Measurements from ENCODE around the gene CNTN2. TPM values are rescaled to one million over a fixed set of nuclear protein-coding genes. Genes with fewer than 3 reads are reported as not detected.

CNTN2 gene
- total and polyA plus RNA-seq, 8 donors, result 0.09 to 0.44 (median 0.25) TPM; not detected in 1

GRCh38 chr1:205124726-205125125 is 81.7 kb downstream of the CNTN2 start:
- ATAC-seq, result no peak
- Histone ChIP-seq H3K27ac (no peak overlapping the region), H3K9me3 (no peaks in the 10 kb centered on the region), H3K4me3 (no peak overlapping the region), H3K36me3 (no peaks in the 10 kb centered on the region), H3K27me3 (no peaks in the 10 kb centered on the region), H3K4me1 (peaks cover 0 to 18% (median 10%) of the 10 kb centered on the region in 3 donors)
- WGBS, 2 donors, result 74 to 82% methylated on average over 7 of the region's 7 CpGs
- FAIRE-seq, result no peak
- no peak for DNase-seq
- intact Hi-C loops (cut with DNase I), result loop anchor here in 1 of 3 donors (10.0 kb wide), 1 partner anchor 90 kb away; the partner anchor contains the start of gene DSTYK
- TF ChIP-seq CTCF (IDR thresholded peaks at IDR 0.05), result no peak

- Histone ChIP-seq H3K36me3 (no peaks in the 10 kb centered on the region), H3K27me3 (no peaks in the 10 kb centered on the region), H3K4me1 (peaks cover 0 to 2% (median 0%) of the 10 kb centered on the region in 3 donors), H3K27ac (no peak overlapping the region), H3K9me3 (no peaks in the 10 kb centered on the region), H3K4me3 (no peak overlapping the region)
- FAIRE-seq (no peak), ATAC-seq (no peak), DNase-seq (no peak)
- TF ChIP-seq CTCF (IDR thresholded peaks at IDR 0.05), result no peak
- intact Hi-C loops (cut with DNase I), result loop anchor here in 1 of 3 donors (10.0 kb wide), 1 partner anchor 87 kb away; the partner anchor contains the start of gene DSTYK
- 73 to 85% methylated on average over 3 of the region's 3 CpGs for WGBS, 2 donors
These were observed 84.6 kb downstream of the CNTN2 start for GRCh38 chr1:205127646-205128045.

Other genes with a start within 250 kb of the CNTN2 start
- 1 to 10 TPM; 3.3 to 8.0 (median 5.3) TPM for gene NFASC, start 172.3 kb upstream of the CNTN2 start, total RNA-seq
- gene NFASC, start 172.3 kb upstream of the CNTN2 start, polyA plus RNA-seq, result 10 to 100 TPM in 1 of 2 donors, 1 to 10 TPM in 1; 7.4 to 12.7 TPM
- 1 to 10 TPM in 4 of 6 donors, under 1 TPM in 2; 0.67 to 2.5 (median 1.2) TPM for gene TMEM81, start 41.2 kb downstream of the CNTN2 start, total RNA-seq
- gene TMEM81, start 41.2 kb downstream of the CNTN2 start, polyA plus RNA-seq, result 1 to 10 TPM; 2.0 to 2.4 TPM
- 10 to 100 TPM in 1 of 6 donors, 1 to 10 TPM in 5; 6.0 to 10.9 (median 8.2) TPM for gene RBBP5, start 78.8 kb downstream of the CNTN2 start, total RNA-seq
- 1 to 10 TPM; 3.0 to 4.6 TPM for gene RBBP5, start 78.8 kb downstream of the CNTN2 start, polyA plus RNA-seq
- 1 to 10 TPM; 3.5 to 9.0 (median 4.7) TPM for gene DSTYK, start 168.5 kb downstream of the CNTN2 start, total RNA-seq
- 1 to 10 TPM; 2.9 to 4.3 TPM for gene DSTYK, start 168.5 kb downstream of the CNTN2 start, polyA plus RNA-seq
- gene TMCC2, start 184.7 kb downstream of the CNTN2 start, total RNA-seq, result 1 to 10 TPM in 3 of 6 donors, under 1 TPM in 3; 0.55 to 1.8 (median 0.94) TPM
- 1 to 10 TPM; 2.6 to 4.3 TPM for gene TMCC2, start 184.7 kb downstream of the CNTN2 start, polyA plus RNA-seq

Data from pancreas (tissue), 10 donors.